Stimulated activated naive CD4-positive, alpha-beta T cell (primary cell): ENCODE measurements around the gene STAT3.
"Not testable (repeated sequence)": the region's sequence is repeated elsewhere in the genome, so short reads cannot be mapped to it uniquely, and the experiment has no call there.

Source experiments
- DNase-seq, 6 experiments: peaks; one replicate each; lab custom pipeline; 2025; lab: John Stamatoyannopoulos, UW

Gene STAT3

GRCh38 chr17:42388381-42389134 lies at the start of gene STAT3:
Gene STAT3 (minus strand): TSS chr17:42388442. CDS start chr17:42348516, 39,926 bp downstream.
- peak; percentile 100 for DNase-seq

- DNase-seq, result no peak
Measured at GRCh38 chr17:42436391-42436790, 48.1 kb upstream of the STAT3 start.

- DNase-seq, result no peak
Measured at GRCh38 chr17:42431758-42432161, 43.5 kb upstream of the STAT3 start.

GRCh38 chr17:42429726-42430447 lies 41.6 kb upstream of the STAT3 start:
- DNase-seq, result no peak

- DNase-seq, result peak in 5 of 6 experiments; percentile 11 to 48 (median 29)
Measured at GRCh38 chr17:42428141-42428944, 40.1 kb upstream of the STAT3 start.

DNA sequence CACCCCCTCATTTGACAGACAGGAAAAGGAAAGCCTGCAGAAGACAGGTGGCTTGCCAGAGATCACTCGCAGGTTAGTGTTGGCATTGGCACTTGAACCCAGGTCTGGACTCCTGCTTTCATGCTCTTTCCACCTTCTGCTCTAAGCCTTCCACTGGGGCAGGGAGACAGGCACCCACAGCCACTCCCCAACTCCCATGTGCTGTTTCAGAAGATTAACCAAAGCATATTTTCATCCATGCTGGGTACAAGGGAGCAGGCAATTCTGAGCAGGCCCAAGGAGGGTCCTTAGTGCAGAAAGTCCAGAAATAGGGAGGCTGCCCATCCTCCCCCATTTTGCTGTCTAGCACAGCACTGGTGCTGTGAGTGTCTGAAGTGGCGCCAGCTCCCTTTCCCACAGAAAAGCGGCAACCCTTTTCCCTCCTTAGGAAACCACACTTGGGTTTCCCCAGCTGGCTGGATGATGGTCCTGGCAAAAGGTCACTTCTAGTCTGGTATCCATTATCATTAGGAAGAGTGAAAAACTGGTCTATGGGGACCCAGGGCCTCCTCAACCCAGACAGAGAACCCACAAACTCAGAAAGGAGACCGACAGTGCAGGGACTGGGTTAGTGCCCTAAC lies 36.9 kb upstream of the STAT3 start:
- no peak for DNase-seq

DNA sequence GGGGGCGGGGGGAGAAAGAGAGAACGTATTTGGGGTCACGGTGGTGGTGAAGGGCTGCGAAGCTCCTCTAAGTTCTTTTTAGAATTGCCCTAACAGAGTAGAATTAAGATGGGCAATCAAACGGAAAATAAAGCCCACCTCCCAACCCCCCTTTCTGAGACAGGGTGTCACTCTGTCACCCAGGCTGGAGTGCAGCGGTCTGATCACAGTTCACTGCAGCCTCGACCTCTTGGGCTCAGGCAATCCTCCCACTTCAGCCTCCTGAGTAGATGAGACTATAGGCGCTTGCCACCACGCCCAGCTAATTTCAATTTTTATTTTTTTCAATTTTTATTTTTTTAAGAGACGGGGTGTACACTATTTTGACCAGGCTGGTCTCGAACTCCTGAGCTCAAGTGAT lies 35.5 kb upstream of the STAT3 start:
- DNase-seq, result no peak

DNA sequence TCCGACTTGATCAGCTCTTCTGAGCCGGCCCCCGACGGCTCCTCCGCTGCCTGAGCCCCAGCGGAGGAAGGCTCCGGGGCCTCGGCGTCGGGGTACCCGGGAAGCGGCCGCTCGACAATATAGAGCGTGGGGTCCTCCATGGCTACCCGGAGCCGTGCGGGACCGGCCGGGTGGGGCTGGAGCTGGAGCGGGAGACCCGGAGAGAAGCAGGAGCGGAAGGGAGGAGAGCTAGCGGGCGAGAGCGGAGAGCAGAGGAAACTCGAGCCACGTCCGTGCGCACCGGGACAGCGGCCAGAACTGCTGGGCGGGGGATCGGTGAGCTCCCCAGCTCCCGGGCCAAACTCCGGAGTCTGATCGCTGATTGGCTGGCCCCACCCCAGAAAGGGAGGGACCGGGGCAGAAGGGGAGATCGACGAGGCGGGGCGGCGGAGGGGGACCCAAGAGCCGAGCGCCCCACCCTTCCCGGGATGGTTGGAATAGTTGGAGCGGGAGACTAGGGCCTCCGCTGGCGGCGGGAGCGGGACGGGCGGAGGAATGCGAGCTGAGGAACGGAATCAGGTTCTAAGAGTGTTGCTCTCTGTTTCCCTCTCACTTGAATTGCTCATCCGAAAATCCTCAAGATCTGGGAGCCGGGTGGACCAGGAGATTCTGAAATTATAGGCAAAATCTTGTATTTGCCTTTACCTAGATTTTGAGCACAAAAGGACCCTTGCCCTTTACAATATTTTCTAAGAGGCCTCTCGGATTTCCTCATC lies 34.9 kb upstream of the STAT3 start, which contains the start of gene CAVIN1:
Gene CAVIN1, minus strand, starts transcription at position 299 of the 755 bp plus-strand sequence. Its CDS starts 159 bp downstream, at position 140.
- DNase-seq, result peak in 3 of 6 experiments; percentile 36 to 42 (median 40)

DNA sequence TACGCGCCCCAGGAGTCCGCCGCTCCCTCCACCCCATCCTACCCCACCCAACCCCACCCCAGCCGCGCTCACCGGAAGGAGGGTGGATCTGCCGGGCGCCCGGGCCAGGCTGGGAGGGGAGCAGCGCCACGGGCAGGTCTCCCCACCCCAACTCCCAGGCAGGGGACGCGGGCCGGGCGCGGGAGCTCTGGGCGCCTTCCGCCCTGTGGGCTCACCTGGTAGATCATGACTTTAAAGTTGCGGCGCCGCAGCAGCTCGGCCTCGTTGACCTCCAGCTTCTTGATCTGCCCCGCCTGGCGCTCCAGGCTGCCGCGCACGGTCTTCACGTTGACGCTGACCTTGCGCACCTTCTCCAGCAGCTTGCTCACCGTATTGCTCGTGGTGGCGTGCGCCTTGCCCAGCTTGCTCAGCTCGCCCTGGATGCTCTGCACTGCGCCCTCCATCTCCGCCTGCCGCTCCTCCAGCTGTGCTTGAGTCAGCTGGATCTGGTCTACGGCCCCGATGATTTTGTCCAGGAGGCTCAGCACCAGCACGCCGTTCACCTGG lies 34.2 kb upstream of the STAT3 start:
- peak in 3 of 6 experiments; percentile 40 to 62 (median 42) for DNase-seq

- peak in 2 of 6 experiments; percentile 15 to 23 for DNase-seq
Measured at GRCh38 chr17:42421507-42422338, 33.5 kb upstream of the STAT3 start.

GRCh38 chr17:42421136-42421506 lies 32.9 kb upstream of the STAT3 start:
- DNase-seq, result no peak

DNA sequence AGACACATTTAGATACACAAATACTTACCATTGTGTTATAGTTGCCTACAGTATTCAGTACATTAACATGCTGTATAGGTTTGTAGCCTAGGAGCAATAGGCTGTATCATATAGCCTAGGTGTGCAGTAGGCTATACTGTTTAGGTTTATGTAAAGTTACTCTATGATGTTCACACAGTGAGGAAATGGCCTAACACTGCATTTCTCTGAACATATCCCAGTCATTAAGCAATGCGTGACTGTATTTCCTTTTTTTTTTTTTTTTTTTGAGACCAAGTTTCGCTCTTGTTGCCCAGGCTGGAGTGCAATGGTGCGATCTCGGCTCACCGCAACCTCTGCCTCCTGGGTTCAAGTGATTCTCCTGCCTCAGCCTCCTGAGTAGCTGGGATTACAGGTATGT lies 29.7 kb upstream of the STAT3 start:
- DNase-seq, result not testable (repeated sequence)

- DNase-seq, result peak in 5 of 6 experiments; percentile 13 to 70 (median 39)
Measured at GRCh38 chr17:42414704-42415409, 26.6 kb upstream of the STAT3 start.

GRCh38 chr17:42413464-42414040 lies 25.3 kb upstream of the STAT3 start:
- no peak for DNase-seq

GRCh38 chr17:42411905-42412679 lies 23.9 kb upstream of the STAT3 start:
- peak in 3 of 6 experiments; percentile 13 to 28 (median 22) for DNase-seq

- DNase-seq, result no peak
Measured at GRCh38 chr17:42411361-42411760, 23.1 kb upstream of the STAT3 start.

- no peak for DNase-seq
Measured at GRCh38 chr17:42410319-42410685, 22.1 kb upstream of the STAT3 start.
